Tibial nerve (tissue), 4 donors: ENCODE measurements around the gene PKNOX1. TPM values are rescaled to one million over a fixed set of nuclear protein-coding genes. Genes with fewer than 3 reads are reported as not detected.

Source experiments
- DNase-seq, 2 donors: peaks; one replicate each; pipeline ENCODE4 v3.0.0-alpha.2; 2019; ENCODE audit warnings: low spot score in 2 of 2
- H3K27ac ChIP-seq, 4 donors: fragments of 200-600 bp; sonication (generic) in 3 of 4; one replicate each; pipeline ENCODE4 v1.5.1; 2017 to 2019; ENCODE audit warnings: mild to moderate bottlenecking in 1 of 4
- H3K27me3 ChIP-seq, 2 donors: fragments of 200-600 bp; sonication (generic) in 1 of 2; one replicate each; pipeline versions ENCODE4 v1.5.1 to v1.6.0; 2017 to 2019
- H3K36me3 ChIP-seq, 3 donors: fragments of 200-600 bp; sonication (generic); one replicate each; pipeline ENCODE4 v1.5.1; 2018 to 2019
- H3K4me1 ChIP-seq, 4 donors: fragments of 200-600 bp; sonication (generic) in 3 of 4; one replicate each; pipeline ENCODE4 v1.5.1; 2017 to 2019
- H3K4me3 ChIP-seq, 4 donors: fragments of 200-600 bp; sonication (generic) in 3 of 4; one replicate each; pipeline ENCODE4 v1.5.1; 2017 to 2019; ENCODE audit warnings: mild to moderate bottlenecking in 1 of 4, moderate library complexity in 1 of 4
- H3K9me3 ChIP-seq, 4 donors: fragments of 200-600 bp; sonication (generic) in 3 of 4; one replicate each; pipeline ENCODE4 v1.5.1; 2017 to 2019
- CTCF ChIP-seq, 5 experiments: fragments of 200-600 bp in 3 of 5; fragments of 450-650 bp in 2 of 5; sonication (generic) in 3 of 5; IDR thresholded peaks; one replicate each; pipeline ENCODE4 v1.5.1; 2016 to 2019; ENCODE audit warnings: antibody characterized with exemption in 5 of 5, mild to moderate bottlenecking in 3 of 5, moderate library complexity in 2 of 5
- EP300 ChIP-seq, 2 donors: sonication (generic); formaldehyde crosslinking; IDR thresholded peaks; one replicate each; pipeline ENCODE4 v1.6.1; 2017; ENCODE audit warnings: antibody characterized with exemption in 2 of 2, mild to moderate bottlenecking in 1 of 2
- POLR2A ChIP-seq, 2 donors: fragments of 450-650 bp; IDR thresholded peaks; one replicate each; pipeline ENCODE4 v1.6.1; 2017; ENCODE audit warnings: antibody characterized with exemption in 2 of 2, mild to moderate bottlenecking in 2 of 2, moderate library complexity in 2 of 2
- WGBS, 2 donors: methylation state at CpG; one replicate each; pipeline ENCODE4 v1.1.5; 2018; 5-methylcytosine and 5-hydroxymethylcytosine counted together
- total RNA-seq, 4 donors: library from RNA; depleted of rRNA; stranded (reverse); fragments of >200 nt; gene quantifications; one replicate each; pipeline ENCODE4 v1.1.0, GENCODE V29; 2016

Gene PKNOX1
- total RNA-seq, 4 donors from 2014 or later = 9.0 to 23.7 (median 12.3) TPM

DNA sequence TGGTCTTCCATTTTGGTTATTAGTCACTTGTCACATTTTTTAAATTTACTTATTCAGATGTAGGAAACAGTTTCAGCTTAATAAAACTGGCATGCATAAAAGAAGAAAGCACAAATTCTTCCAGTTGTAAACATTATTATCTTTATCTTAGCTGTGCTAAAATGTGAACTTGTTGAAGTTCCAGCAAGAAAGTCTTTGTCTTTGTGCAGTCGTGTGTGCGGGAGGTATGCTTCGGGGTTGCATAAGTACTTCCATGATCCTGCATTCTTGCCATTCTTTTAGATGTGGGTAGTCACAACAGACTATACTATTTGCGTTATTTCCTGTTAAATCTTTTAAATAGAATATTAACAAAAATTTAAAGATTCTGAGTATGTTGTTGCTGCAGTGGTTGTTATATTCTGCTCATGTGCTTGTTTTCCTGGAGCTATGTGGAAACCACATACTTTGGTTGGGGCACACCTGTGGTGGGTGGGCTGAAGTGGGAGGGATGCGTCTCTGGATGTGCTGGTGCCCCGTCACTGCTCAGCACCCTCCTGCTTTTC lies 51.3 kb downstream of the PKNOX1 start:
- Histone ChIP-seq H3K9me3 (no peaks in the 10 kb centered on the region), H3K27ac (peak overlapping the region in 1 of 4 donors; percentile 59), H3K36me3 (peaks cover 0 to 77% (median 0%) of the 10 kb centered on the region in 3 donors), H3K4me3 (no peak overlapping the region), H3K27me3 (no peaks in the 10 kb centered on the region), H3K4me1 (peaks cover 0 to 12% (median 0%) of the 10 kb centered on the region in 4 donors)
- no peak for TF ChIP-seq CTCF (IDR thresholded peaks at IDR 0.05)
- no peak for TF ChIP-seq POLR2A (IDR thresholded peaks at IDR 0.05)
- no peak for TF ChIP-seq EP300 (IDR thresholded peaks at IDR 0.05)
- 56 to 76% methylated on average over 6 of the region's 6 CpGs for WGBS, 2 donors
- DNase-seq = no peak

GRCh38 chr21:43027846-43028731 lies 53.7 kb downstream of the PKNOX1 start:
- WGBS, 2 donors = 64 to 66% methylated on average over 23 to 27 of the region's 27 CpGs
- Histone ChIP-seq H3K27ac (peak overlapping the region in 3 of 4 donors; percentile 17 to 80 (median 67)), H3K4me3 (no peak overlapping the region), H3K27me3 (no peaks in the 10 kb centered on the region), H3K36me3 (peaks cover 0 to 73% (median 0%) of the 10 kb centered on the region in 3 donors), H3K4me1 (peaks cover 0 to 22% (median 0%) of the 10 kb centered on the region in 4 donors), H3K9me3 (no peaks in the 10 kb centered on the region)
- no peak for TF ChIP-seq EP300 (IDR thresholded peaks at IDR 0.05)
- no peak for TF ChIP-seq POLR2A (IDR thresholded peaks at IDR 0.05)
- no peak for TF ChIP-seq CTCF (IDR thresholded peaks at IDR 0.05)
- DNase-seq = no peak

DNA sequence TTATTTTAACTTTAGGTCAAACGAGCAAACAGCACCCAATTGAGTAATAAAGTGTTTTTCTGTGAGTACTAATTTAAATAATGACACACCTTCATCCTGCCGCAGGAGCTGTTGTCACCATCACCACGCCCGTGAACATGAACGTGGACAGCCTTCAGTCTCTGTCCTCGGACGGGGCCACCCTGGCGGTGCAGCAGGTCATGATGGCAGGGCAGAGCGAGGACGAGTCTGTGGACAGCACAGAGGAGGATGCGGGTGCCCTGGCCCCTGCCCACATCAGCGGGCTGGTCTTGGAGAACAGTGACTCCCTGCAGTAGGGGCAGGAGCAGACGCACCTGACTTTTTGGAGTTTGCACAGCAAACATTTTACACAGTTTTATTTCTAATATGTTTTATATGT lies 55.4 kb downstream of the PKNOX1 start:
- H3K4me1 ChIP-seq = peaks cover 0 to 22% (median 0%) of the 10 kb centered on the region in 4 donors
- no peak overlapping the region for H3K27ac ChIP-seq
- H3K27me3 ChIP-seq = no peaks in the 10 kb centered on the region
- peaks cover 0 to 64% (median 0%) of the 10 kb centered on the region in 3 donors for H3K36me3 ChIP-seq
- no peak for DNase-seq
- no peak overlapping the region for H3K4me3 ChIP-seq
- WGBS, 2 donors = 86 to 89% methylated on average over 11 to 13 of the region's 13 CpGs
- no peaks in the 10 kb centered on the region for H3K9me3 ChIP-seq
- no peak for TF ChIP-seq EP300 (IDR thresholded peaks at IDR 0.05)
- no peak for TF ChIP-seq POLR2A (IDR thresholded peaks at IDR 0.05)
- TF ChIP-seq CTCF (IDR thresholded peaks at IDR 0.05) = no peak

- DNase-seq = peak in 1 of 2 donors; percentile 14
- 47 to 75% methylated on average over 12 of the region's 12 CpGs for WGBS, 2 donors
- Histone ChIP-seq H3K4me3 (no peak overlapping the region), H3K9me3 (no peaks in the 10 kb centered on the region), H3K4me1 (peaks cover 0 to 19% (median 0%) of the 10 kb centered on the region in 4 donors), H3K36me3 (peaks cover 0 to 59% (median 0%) of the 10 kb centered on the region in 3 donors), H3K27me3 (no peaks in the 10 kb centered on the region), H3K27ac (peak overlapping the region in 1 of 4 donors; percentile 46)
- TF ChIP-seq EP300 (IDR thresholded peaks at IDR 0.05) (peak in 1 of 2 donors; percentile 34), CTCF (IDR thresholded peaks at IDR 0.05) (no peak), POLR2A (IDR thresholded peaks at IDR 0.05) (no peak)
Observed at GRCh38 chr21:43031121-43031619, 56.8 kb downstream of the PKNOX1 start.

GRCh38 chr21:43034101-43034500 lies 59.7 kb downstream of the PKNOX1 start:
- Histone ChIP-seq H3K36me3 (peaks cover 0 to 44% (median 0%) of the 10 kb centered on the region in 3 donors), H3K27ac (no peak overlapping the region), H3K9me3 (no peaks in the 10 kb centered on the region), H3K27me3 (no peaks in the 10 kb centered on the region), H3K4me1 (peaks cover 0 to 12% (median 0%) of the 10 kb centered on the region in 4 donors), H3K4me3 (no peak overlapping the region)
- DNase-seq = no peak
- 82 to 92% methylated on average over 1 of the region's 1 CpG for WGBS, 2 donors
- no peak for TF ChIP-seq POLR2A (IDR thresholded peaks at IDR 0.05)
- no peak for TF ChIP-seq EP300 (IDR thresholded peaks at IDR 0.05)
- TF ChIP-seq CTCF (IDR thresholded peaks at IDR 0.05) = no peak
